Right lobe of liver (tissue), 4 donors: Measurements from ENCODE around the gene CFAP70.

ENCODE experiments used
- CTCF ChIP-seq, 4 donors: fragments of 200-600 bp in 3 of 4; fragments of 450-650 bp in 1 of 4; IDR thresholded peaks; one replicate each; pipeline versions ENCODE4 v1.5.1 to v1.8.0; 2016 to 2022; ENCODE audit warnings: antibody characterized with exemption in 4 of 4, mild to moderate bottlenecking in 2 of 4
- POLR2A ChIP-seq: fragments of 450-650 bp; IDR thresholded peaks from one replicate; pipeline ENCODE4 v1.6.1; 2017; ENCODE audit warnings: antibody characterized with exemption, mild to moderate bottlenecking
- donor health status: DM: no; HTN: no; CAD: no.
- donor health status: DM: no; HTN: no; CAD: no.
- donor health status: DM: no; HTN: yes; CAD: no.

- TF ChIP-seq CTCF (IDR thresholded peaks at IDR 0.05), result no peak
- TF ChIP-seq POLR2A, result no peak
Measured at GRCh38 chr10:73217628-73218027, 141.0 kb downstream of the CFAP70 start.
